IMR-90 (cell line): ENCODE data around the gene GLIS1. TPM values are rescaled to one million over a fixed set of nuclear protein-coding genes. Genes with fewer than 3 reads are reported as not detected.

ENCODE experiments used
- ATAC-seq: fragments of 200-7000 bp; cut with Tn5 transposase; 2 replicates; pipeline ENCODE4 v1.9.1; 2020; ENCODE audit warnings: low read depth, mild to moderate bottlenecking, moderate library complexity
- BruUV-seq: library from RNA; stranded (reverse); fragments of 400-500 nt; replicated peaks from 2 replicates; lab custom pipeline; 2021; lab: Mats Ljungman, UMichigan
- CTCF ChIA-PET: fragments of 300-600 bp; formaldehyde crosslinking; extraction: SDS; loops from one replicate; lab custom pipeline; 2021; ENCODE audit warnings: antibody characterized with exemption; lab: Yijun Ruan, JAX
- POLR2A ChIA-PET: fragments of 300-600 bp; sonication (Branson Sonifier 250); formaldehyde crosslinking; loops from one replicate; lab custom pipeline; 2022; ENCODE audit warnings: antibody characterized with exemption; ENCODE audit not compliant: unreplicated experiment; lab: Charles Lee
- DNase-seq: peaks from one replicate; pipeline ENCODE4 v3.0.0; 2013
- H2AFZ ChIP-seq: replicated peaks from 2 replicates; pipeline ENCODE3; 2013; ENCODE audit warnings: low read length, mild to moderate bottlenecking; ENCODE audit not compliant: poor library complexity
- H2AK5ac ChIP-seq: 2 replicates; pipeline ENCODE4 v1.6.1; 2013; ENCODE audit warnings: low read depth, low read length, inconsistent platforms
- H2AK9ac ChIP-seq: replicated peaks from 2 replicates; pipeline ENCODE3; 2013; ENCODE audit warnings: mild to moderate bottlenecking, low read depth, low read length, moderate library complexity; ENCODE audit not compliant: poor library complexity
- H2BK120ac ChIP-seq: 2 replicates; pipeline ENCODE4 v1.6.1; 2013; ENCODE audit warnings: low read depth, low read length, inconsistent platforms
- H2BK15ac ChIP-seq: 3 replicates; pipeline ENCODE4 v1.6.1; 2013; ENCODE audit warnings: low read depth, low read length, inconsistent platforms
- H2BK20ac ChIP-seq: 2 replicates; pipeline ENCODE4 v1.6.1; 2013; ENCODE audit warnings: low read depth, mild to moderate bottlenecking, inconsistent platforms, low read length, moderate library complexity
- H2BK5ac ChIP-seq: 2 replicates; pipeline ENCODE4 v1.6.1; 2013; ENCODE audit warnings: mild to moderate bottlenecking, low read depth, low read length, inconsistent platforms; ENCODE audit not compliant: poor library complexity, severe bottlenecking
- H3K14ac ChIP-seq: replicated peaks from 2 replicates; pipeline ENCODE4 v1.6.1; 2013; ENCODE audit warnings: low read depth, low read length, inconsistent platforms
- H3K18ac ChIP-seq: 2 replicates; pipeline ENCODE4 v1.6.1; 2013; ENCODE audit warnings: low read depth, low read length, control low read depth
- H3K23ac ChIP-seq: 2 replicates; pipeline ENCODE4 v1.6.1; 2013; ENCODE audit warnings: low read depth, low read length, inconsistent platforms
- H3K27ac ChIP-seq: 2 replicates; pipeline ENCODE4 v1.5.1; 2013; ENCODE audit warnings: mild to moderate bottlenecking, control low read depth, low read length; ENCODE audit not compliant: insufficient read depth
- H3K27me3 ChIP-seq: 2 replicates; pipeline ENCODE4 v1.6.1; 2013; ENCODE audit warnings: low read length; ENCODE audit not compliant: control insufficient read depth, insufficient read depth
- H3K36me3 ChIP-seq: 2 replicates; pipeline ENCODE4 v1.6.1; 2013; ENCODE audit warnings: low read length, mixed read lengths; ENCODE audit not compliant: control insufficient read depth, insufficient read depth
- H3K4ac ChIP-seq: 2 replicates; pipeline ENCODE4 v1.6.1; 2013; ENCODE audit warnings: low read depth, low read length, inconsistent platforms
- H3K4me1 ChIP-seq: 2 replicates; pipeline ENCODE4 v1.6.1; 2013; ENCODE audit warnings: low read length, mixed read lengths; ENCODE audit not compliant: control insufficient read depth, insufficient read depth
- H3K4me2 ChIP-seq: 2 replicates; pipeline ENCODE4 v1.6.1; 2013; ENCODE audit warnings: low read depth, mild to moderate bottlenecking, control low read depth, low read length, moderate library complexity
- H3K4me3 ChIP-seq: 2 replicates; pipeline ENCODE4 v1.5.1; 2013; ENCODE audit warnings: low read depth, mild to moderate bottlenecking, control low read depth, low read length, moderate library complexity; ENCODE audit not compliant: insufficient read depth
- H3K56ac ChIP-seq: 2 replicates; pipeline ENCODE4 v1.6.1; 2013; ENCODE audit warnings: low read length, inconsistent platforms; ENCODE audit not compliant: insufficient read depth; ENCODE audit errors: extremely low read depth
- H3K79me1 ChIP-seq, 2 experiments: 2 replicates each; pipeline ENCODE4 v1.6.1; 2013; ENCODE audit warnings: low read length in 2 of 2, inconsistent platforms in 1 of 2, low read depth in 1 of 2
- H3K9ac ChIP-seq: 2 replicates; pipeline ENCODE4 v1.6.1; 2013; ENCODE audit warnings: low read depth, low read length, control low read depth
- H3K9me1 ChIP-seq: 2 replicates; pipeline ENCODE4 v1.6.1; 2013; ENCODE audit warnings: low read length, inconsistent platforms; ENCODE audit not compliant: insufficient read depth
- H3K9me3 ChIP-seq: 2 replicates; pipeline ENCODE4 v1.6.1; 2013; ENCODE audit warnings: low read length; ENCODE audit not compliant: control insufficient read depth, insufficient read depth
- H4K20me1 ChIP-seq: 2 replicates; pipeline ENCODE4 v1.6.1; 2013; ENCODE audit warnings: low read length, inconsistent platforms; ENCODE audit not compliant: insufficient read depth
- H4K5ac ChIP-seq: 2 replicates; pipeline ENCODE4 v1.6.1; 2013; ENCODE audit warnings: mild to moderate bottlenecking, low read depth, low read length, control low read depth
- H4K8ac ChIP-seq, 2 experiments: 2 replicates each; pipeline ENCODE4 v1.6.1; 2013; ENCODE audit warnings: low read depth in 2 of 2, low read length in 2 of 2, control low read depth in 1 of 2, inconsistent platforms in 1 of 2
- H4K91ac ChIP-seq: 2 replicates; pipeline ENCODE4 v1.6.1; 2013; ENCODE audit warnings: low read depth, low read length, inconsistent platforms; ENCODE audit not compliant: insufficient read depth
- BHLHE40 ChIP-seq: fragments of 150-350 bp; IDR thresholded peaks from 2 replicates; pipeline ENCODE4 v1.6.1; 2016; ENCODE audit warnings: mild to moderate bottlenecking, low read depth, low read length
- CEBPB ChIP-seq: IDR thresholded peaks from 2 replicates; pipeline ENCODE4 v1.6.1; 2012; ENCODE audit warnings: low read depth, low read length, improper control_type of control experiment
- CHD1 ChIP-seq: IDR thresholded peaks from 2 replicates; pipeline ENCODE4 v1.6.1; 2012; ENCODE audit warnings: low read depth, low read length, improper control_type of control experiment
- FOS ChIP-seq: fragments of 150-350 bp; IDR thresholded peaks from 2 replicates; pipeline ENCODE4 v1.6.1; 2016; ENCODE audit warnings: low read depth, low read length
- MAFK ChIP-seq: IDR thresholded peaks from 2 replicates; pipeline ENCODE4 v1.6.1; 2012; ENCODE audit warnings: low read depth, low read length, improper control_type of control experiment
- MAZ ChIP-seq: IDR thresholded peaks from 2 replicates; pipeline ENCODE4 v1.6.1; 2012; ENCODE audit warnings: low read depth, mild to moderate bottlenecking, low read length, improper control_type of control experiment, moderate library complexity, borderline replicate concordance
- MXI1 ChIP-seq: IDR thresholded peaks from 2 replicates; pipeline ENCODE4 v1.6.1; 2012; ENCODE audit warnings: low read depth, mild to moderate bottlenecking, low read length, moderate library complexity, borderline replicate concordance
- NFE2L2 ChIP-seq: fragments of 150-350 bp; IDR thresholded peaks from 2 replicates; pipeline ENCODE4 v1.6.1; 2016; ENCODE audit warnings: low read depth, mild to moderate bottlenecking, low read length
- RAD21 ChIP-seq: IDR thresholded peaks from 2 replicates; pipeline ENCODE4 v1.6.1; 2012; ENCODE audit warnings: low read length, improper control_type of control experiment
- RCOR1 ChIP-seq: IDR thresholded peaks from 2 replicates; pipeline ENCODE4 v1.6.1; 2012; ENCODE audit warnings: mild to moderate bottlenecking, low read length, improper control_type of control experiment; ENCODE audit not compliant: insufficient replicate concordance
- RFX5 ChIP-seq: IDR thresholded peaks from 2 replicates; pipeline ENCODE4 v1.8.0; 2012; ENCODE audit warnings: low read depth, mild to moderate bottlenecking, low read length, moderate library complexity
- SMC3 ChIP-seq: fragments of 150-350 bp; IDR thresholded peaks from 2 replicates; pipeline ENCODE4 v1.6.1; 2016; ENCODE audit warnings: low read depth, mild to moderate bottlenecking, antibody characterized with exemption, low read length, moderate library complexity
- WGBS, 2 experiments: methylation state at CpG; one replicate each; pipeline versions ENCODE4 v1.1.5 to v1.1.7; 2013; ENCODE audit warnings: missing lambda C conversion rate in 2 of 2; ENCODE audit not compliant: insufficient read length in 1 of 2; ENCODE audit errors: extremely low coverage in 2 of 2; 5-methylcytosine and 5-hydroxymethylcytosine counted together
- dilution Hi-C: fragments of 300-500 bp; cut with HindIII; formaldehyde crosslinking; loops from one replicate; pipeline ENCODE4 v1.14.3; 2018; ENCODE audit warnings: low sequenced_read_pairs; ENCODE audit not compliant: unreplicated experiment
- in situ Hi-C: fragments of 300-500 bp; cut with MboI; formaldehyde crosslinking; loops from 3 replicates; pipeline ENCODE4 v1.14.3; 2019; ENCODE audit warnings: low sequenced_read_pairs, inconsistent platforms, mixed read lengths
- intact Hi-C: fragments of 100-400 bp; cut with micrococcal nuclease; formaldehyde crosslinking; loops from 2 replicates; pipeline ENCODE4 v1.10.0; 2022
- polyA plus RNA-seq, 3 experiments: library from polyadenylated mRNA; depleted of rRNA; stranded (reverse); fragments of >200 nt; gene quantifications; 2 replicates each; pipeline ENCODE4 v1.2.3, GENCODE V29; 2012; ENCODE audit warnings: low replicate concordance in 1 of 3
- total RNA-seq: library from RNA; depleted of rRNA; stranded (reverse); fragments of >200 nt; gene quantifications from 2 replicates; pipeline ENCODE4 v1.2.3, GENCODE V29; 2012
- TF ChIP-seq, protein P1 (sequence below): conservative IDR thresholded peaks from 2 replicates; pipeline ENCODE4 v1.5.1; 2012; ENCODE audit warnings: mild to moderate bottlenecking, low read depth, low read length, improper control_type of control experiment
- TF ChIP-seq, protein P2 (sequence below): fragments of 150-350 bp; IDR thresholded peaks from 2 replicates; pipeline ENCODE4 v1.6.1; 2016; ENCODE audit warnings: low read depth, mild to moderate bottlenecking, low read length, moderate library complexity, borderline replicate concordance

Gene GLIS1
- total and polyA plus RNA-seq, 2 of the 4 experiments (the other 2 are of a cell fraction) = 0.18 to 2.3 TPM

DNA sequence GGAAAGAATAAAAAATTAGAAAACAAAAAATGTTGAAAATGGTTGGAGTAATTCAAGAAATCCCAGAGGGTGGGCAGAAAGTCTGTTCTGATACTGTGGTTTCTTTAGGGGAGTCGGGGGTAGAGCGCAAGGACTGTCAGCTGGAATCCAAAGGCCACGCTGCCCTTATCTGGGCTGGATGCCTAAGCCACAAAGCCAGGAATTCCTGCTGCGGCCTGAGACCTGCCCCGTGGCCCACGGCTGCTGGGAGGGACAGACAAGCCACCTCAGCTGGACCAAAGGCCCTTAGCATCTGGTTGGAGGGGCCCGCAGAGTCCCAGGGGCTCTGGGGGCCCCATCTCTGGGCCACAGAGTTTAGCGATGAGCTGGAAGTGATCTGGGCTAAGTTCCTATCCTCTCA, 219.5 kb downstream of the GLIS1 start:
- no peak overlapping the region for H3K4me2 ChIP-seq
- H3K4ac ChIP-seq = no peak overlapping the region
- H2AK5ac ChIP-seq = no peak overlapping the region
- no peak overlapping the region for H3K4me3 ChIP-seq
- no peaks in the 10 kb centered on the region for H3K79me1 ChIP-seq
- peaks cover 5% of the 10 kb centered on the region; the same call in 1 of the 2 replicates for H3K4me1 ChIP-seq
- no peak overlapping the region for H2AFZ ChIP-seq
- no peak overlapping the region for H3K23ac ChIP-seq
- DNase-seq (no peak), ATAC-seq (peak; percentile 62)
- H4K91ac ChIP-seq = no peak overlapping the region
- H2BK15ac ChIP-seq = no peak overlapping the region
- in situ Hi-C loops = no loop called here
- no peak overlapping the region for H3K18ac ChIP-seq
- no peak overlapping the region for H3K56ac ChIP-seq
- intact Hi-C loops = no loop called here
- no peak overlapping the region for H4K5ac ChIP-seq
- CTCF ChIA-PET = interaction anchor here (0.9 kb wide), 1 partner anchor 196 kb away, joined by 3 read pairs; no protein-coding TSS in a partner anchor
- no peaks in the 10 kb centered on the region for H3K9me3 ChIP-seq
- POLR2A ChIA-PET = no interaction called here
- 67% methylated on average over 5 of the region's 8 CpGs; no CpG with 5 or more reads in 1 of the 2 experiments for WGBS, 2 experiments
- peaks cover 7% of the 10 kb centered on the region for H3K9me1 ChIP-seq
- no peak overlapping the region for H4K8ac ChIP-seq
- peaks cover 2% of the 10 kb centered on the region; the same call in 1 of the 2 replicates for H3K36me3 ChIP-seq
- no peak overlapping the region for H2AK9ac ChIP-seq
- no peak overlapping the region for H2BK120ac ChIP-seq
- no peak overlapping the region for H2BK20ac ChIP-seq
- no peaks in the 10 kb centered on the region for H3K27me3 ChIP-seq
- H4K20me1 ChIP-seq = no peaks in the 10 kb centered on the region
- no peak overlapping the region for H3K14ac ChIP-seq
- no TSS peak for BruUV-seq
- no peak overlapping the region for H3K27ac ChIP-seq
- TF ChIP-seq FOS (no peak), MAZ (no peak), BHLHE40 (no peak), CHD1 (no peak), RFX5 (no peak), RAD21 (no peak), RCOR1 (no peak), SMC3 (no peak), MXI1 (no peak), NFE2L2 (no peak), MAFK (no peak), CEBPB (no peak)
- TF ChIP-seq, protein P1, sequence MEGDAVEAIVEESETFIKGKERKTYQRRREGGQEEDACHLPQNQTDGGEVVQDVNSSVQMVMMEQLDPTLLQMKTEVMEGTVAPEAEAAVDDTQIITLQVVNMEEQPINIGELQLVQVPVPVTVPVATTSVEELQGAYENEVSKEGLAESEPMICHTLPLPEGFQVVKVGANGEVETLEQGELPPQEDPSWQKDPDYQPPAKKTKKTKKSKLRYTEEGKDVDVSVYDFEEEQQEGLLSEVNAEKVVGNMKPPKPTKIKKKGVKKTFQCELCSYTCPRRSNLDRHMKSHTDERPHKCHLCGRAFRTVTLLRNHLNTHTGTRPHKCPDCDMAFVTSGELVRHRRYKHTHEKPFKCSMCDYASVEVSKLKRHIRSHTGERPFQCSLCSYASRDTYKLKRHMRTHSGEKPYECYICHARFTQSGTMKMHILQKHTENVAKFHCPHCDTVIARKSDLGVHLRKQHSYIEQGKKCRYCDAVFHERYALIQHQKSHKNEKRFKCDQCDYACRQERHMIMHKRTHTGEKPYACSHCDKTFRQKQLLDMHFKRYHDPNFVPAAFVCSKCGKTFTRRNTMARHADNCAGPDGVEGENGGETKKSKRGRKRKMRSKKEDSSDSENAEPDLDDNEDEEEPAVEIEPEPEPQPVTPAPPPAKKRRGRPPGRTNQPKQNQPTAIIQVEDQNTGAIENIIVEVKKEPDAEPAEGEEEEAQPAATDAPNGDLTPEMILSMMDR = no peak
- TF ChIP-seq, protein P2, sequence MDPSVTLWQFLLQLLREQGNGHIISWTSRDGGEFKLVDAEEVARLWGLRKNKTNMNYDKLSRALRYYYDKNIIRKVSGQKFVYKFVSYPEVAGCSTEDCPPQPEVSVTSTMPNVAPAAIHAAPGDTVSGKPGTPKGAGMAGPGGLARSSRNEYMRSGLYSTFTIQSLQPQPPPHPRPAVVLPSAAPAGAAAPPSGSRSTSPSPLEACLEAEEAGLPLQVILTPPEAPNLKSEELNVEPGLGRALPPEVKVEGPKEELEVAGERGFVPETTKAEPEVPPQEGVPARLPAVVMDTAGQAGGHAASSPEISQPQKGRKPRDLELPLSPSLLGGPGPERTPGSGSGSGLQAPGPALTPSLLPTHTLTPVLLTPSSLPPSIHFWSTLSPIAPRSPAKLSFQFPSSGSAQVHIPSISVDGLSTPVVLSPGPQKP = no peak
- dilution Hi-C loops = no loop called here
- no peak overlapping the region for H3K9ac ChIP-seq
- no peak overlapping the region for H2BK5ac ChIP-seq
